HFFc6 (cell line): ENCODE data around the gene PRKCH. TPM values are rescaled to one million over a fixed set of nuclear protein-coding genes. Genes with fewer than 3 reads are reported as not detected.
A peak's percentile ranks its signal among the peaks of the same experiment; 100 is the strongest.

Source experiments
- DNase-seq: peaks from one replicate; pipeline ENCODE4 v3.0.0-alpha.2; 2018
- H3K27ac Mint-ChIP-seq: 2 replicates; pipeline ENCODE4 v1.8.0; 2020; ENCODE audit warnings: mild to moderate bottlenecking, mixed read lengths
- H3K27me3 Mint-ChIP-seq: 2 replicates; pipeline ENCODE4 v1.8.0; 2021; ENCODE audit warnings: mild to moderate bottlenecking, moderate library complexity, mixed read lengths; ENCODE audit not compliant: insufficient read depth
- H3K36me3 Mint-ChIP-seq: 2 replicates; pipeline ENCODE4 v1.8.0; 2021; ENCODE audit warnings: low read depth, mixed read lengths
- H3K4me1 Mint-ChIP-seq: 2 replicates; pipeline ENCODE4 v1.8.0; 2020; ENCODE audit warnings: low read depth, mixed read lengths
- H3K4me3 Mint-ChIP-seq: 2 replicates; pipeline ENCODE4 v1.8.0; 2020; ENCODE audit warnings: mild to moderate bottlenecking, moderate library complexity, mixed read lengths
- H3K9me3 Mint-ChIP-seq: 2 replicates; pipeline ENCODE4 v1.8.0; 2020; ENCODE audit warnings: mild to moderate bottlenecking, mixed read lengths
- CTCF ChIP-seq: fragments of 200-600 bp; sonication (generic); IDR thresholded peaks from 2 replicates; pipeline ENCODE4 v1.5.0; 2021; ENCODE audit warnings: antibody characterized with exemption, mild to moderate bottlenecking
- total RNA-seq, 6 experiments: library from RNA; stranded (reverse); fragmentation: NEBNext Ultra II Directional; extraction: Animal tissue kit (Norgen Biotek cat#: 25700); gene quantifications; 2 replicates in 1 of 6; 3 replicates in 5 of 6; pipeline ENCODE4 v1.2.3, GENCODE V29; 2021

Gene PRKCH
- total RNA-seq, 6 experiments from 2014 or later, result 0.17 to 1.2 (median 0.35) TPM

GRCh38 chr14:61570549-61571290 lies 249.3 kb downstream of the PRKCH start:
- TF ChIP-seq CTCF, result no peak
- peak overlapping the region; percentile 51 for H3K27ac Mint-ChIP-seq
- no peaks in the 10 kb centered on the region for H3K9me3 Mint-ChIP-seq
- H3K4me3 Mint-ChIP-seq, result peak overlapping the region; percentile 6; the same call in 1 of the 2 replicates
- peaks cover 91% of the 10 kb centered on the region for H3K4me1 Mint-ChIP-seq
- peaks cover 1% of the 10 kb centered on the region for H3K27me3 Mint-ChIP-seq
- no peak for DNase-seq
- H3K36me3 Mint-ChIP-seq, result no peaks in the 10 kb centered on the region

GRCh38 chr14:61571917-61572316 lies 250.5 kb downstream of the PRKCH start:
- TF ChIP-seq CTCF, result no peak
- H3K9me3 Mint-ChIP-seq, result no peaks in the 10 kb centered on the region
- no peak overlapping the region for H3K27ac Mint-ChIP-seq
- peaks cover 1% of the 10 kb centered on the region for H3K27me3 Mint-ChIP-seq
- no peaks in the 10 kb centered on the region for H3K36me3 Mint-ChIP-seq
- no peak for DNase-seq
- no peak overlapping the region for H3K4me3 Mint-ChIP-seq
- peaks cover 91% of the 10 kb centered on the region for H3K4me1 Mint-ChIP-seq

GRCh38 chr14:61573321-61573720 lies 251.9 kb downstream of the PRKCH start:
- peak overlapping the region; percentile 62 for H3K27ac Mint-ChIP-seq
- H3K27me3 Mint-ChIP-seq, result no peaks in the 10 kb centered on the region; the same call in none of the 2 replicates
- DNase-seq, result no peak
- no peaks in the 10 kb centered on the region for H3K9me3 Mint-ChIP-seq
- TF ChIP-seq CTCF, result no peak
- peak overlapping the region; percentile 36; the same call in 1 of the 2 replicates for H3K4me3 Mint-ChIP-seq
- H3K36me3 Mint-ChIP-seq, result no peaks in the 10 kb centered on the region
- peaks cover 85% of the 10 kb centered on the region for H3K4me1 Mint-ChIP-seq

GRCh38 chr14:61573748-61574513 lies 252.6 kb downstream of the PRKCH start:
- DNase-seq, result peak; percentile 49
- H3K4me3 Mint-ChIP-seq, result peak overlapping the region; percentile 36; the same call in 1 of the 2 replicates
- TF ChIP-seq CTCF, result no peak
- H3K27me3 Mint-ChIP-seq, result no peaks in the 10 kb centered on the region; the same call in none of the 2 replicates
- peaks cover 83% of the 10 kb centered on the region for H3K4me1 Mint-ChIP-seq
- peak overlapping the region; percentile 62 for H3K27ac Mint-ChIP-seq
- no peaks in the 10 kb centered on the region for H3K9me3 Mint-ChIP-seq
- H3K36me3 Mint-ChIP-seq, result no peaks in the 10 kb centered on the region

GRCh38 chr14:61574514-61574807 lies 253.1 kb downstream of the PRKCH start:
- H3K27ac Mint-ChIP-seq, result no peak overlapping the region; the same call in 1 of the 2 replicates
- TF ChIP-seq CTCF, result no peak
- H3K36me3 Mint-ChIP-seq, result no peaks in the 10 kb centered on the region
- H3K27me3 Mint-ChIP-seq, result no peaks in the 10 kb centered on the region; the same call in 1 of the 2 replicates
- no peak for DNase-seq
- H3K4me3 Mint-ChIP-seq, result no peak overlapping the region; the same call in 1 of the 2 replicates
- H3K9me3 Mint-ChIP-seq, result no peaks in the 10 kb centered on the region
- peaks cover 77% of the 10 kb centered on the region for H3K4me1 Mint-ChIP-seq
